Astrocyte of the spinal cord (primary cell): ENCODE results near the gene AP1G1.

ENCODE experiments used
- DNase-seq: peaks from one replicate; pipeline ENCODE4 v3.0.0; 2011; ENCODE audit warnings: low read depth, low spot score
- H3K4me3 ChIP-seq: 2 replicates; pipeline ENCODE4 v1.5.1; 2011; ENCODE audit warnings: low read depth, mild to moderate bottlenecking, low read length, moderate library complexity
- CTCF ChIP-seq: IDR thresholded peaks from 2 replicates; pipeline ENCODE4 v1.5.1; 2012; ENCODE audit warnings: low read depth, mild to moderate bottlenecking, low read length, inconsistent platforms
- in situ Hi-C: cut with HindIII; loops from 2 replicates; pipeline ENCODE4 v1.10.0; 2017; ENCODE audit warnings: low sequenced_read_pairs

Gene AP1G1

GRCh38 chr16:71726476-71727315 is 81.9 kb downstream of the AP1G1 start:
- DNase-seq: no peak
- in situ Hi-C loops: no loop called here
- H3K4me3 ChIP-seq: no peak overlapping the region
- TF ChIP-seq CTCF: no peak

GRCh38 chr16:71724320-71724751 is 84.3 kb downstream of the AP1G1 start, which contains the start of gene PHLPP2:
Gene PHLPP2, minus strand, starts transcription at chr16:71724701. Its CDS starts 9,906 bp downstream, at chr16:71714795.
- no peak for TF ChIP-seq CTCF
- in situ Hi-C loops: no loop called here
- DNase-seq: no peak
- peak within 1 kb of the TSS; percentile 76 for H3K4me3 ChIP-seq

GRCh38 chr16:71723537-71724319 is 84.9 kb downstream of the AP1G1 start:
- H3K4me3 ChIP-seq: peak overlapping the region; percentile 76
- DNase-seq: peak; percentile 47
- in situ Hi-C loops: no loop called here
- TF ChIP-seq CTCF: no peak

DNA sequence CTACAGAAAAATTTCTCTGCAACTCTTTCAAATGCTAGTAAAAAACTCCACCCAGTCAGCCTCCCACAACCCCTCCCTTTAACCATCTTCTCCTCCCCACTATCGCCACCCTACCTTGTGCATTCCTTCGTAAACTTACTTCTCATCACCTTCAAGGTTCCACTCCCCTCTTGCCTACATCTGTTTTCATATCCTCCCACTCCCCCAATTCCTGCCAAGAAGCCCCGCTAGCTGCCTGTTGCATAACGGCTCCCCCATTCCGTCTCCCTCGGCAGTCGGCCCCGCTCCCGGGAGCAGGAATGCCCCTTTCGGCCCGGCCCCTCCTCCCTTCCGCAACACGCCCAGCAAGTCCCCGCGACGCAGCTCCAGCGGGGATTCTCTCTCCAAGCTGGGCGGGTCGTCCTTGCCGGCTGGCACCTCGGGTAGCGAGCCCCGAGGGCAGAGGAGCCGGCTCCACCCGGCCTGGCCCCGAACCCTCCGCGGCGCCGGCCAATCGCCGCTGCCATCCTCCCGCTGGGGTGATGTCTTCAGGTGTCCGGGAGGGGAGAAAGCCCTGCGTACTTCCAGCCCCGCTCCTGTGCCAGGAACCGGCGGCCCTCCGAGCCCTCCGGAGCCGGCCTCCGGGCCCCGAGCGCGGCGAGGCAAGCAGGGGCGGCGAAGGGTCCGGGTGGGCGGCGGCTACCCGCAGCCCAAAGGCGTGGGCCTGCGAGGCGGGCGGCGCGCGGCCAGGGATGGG is 85.7 kb downstream of the AP1G1 start:
- in situ Hi-C loops: no loop called here
- H3K4me3 ChIP-seq: peak overlapping the region; percentile 76
- DNase-seq: peak; percentile 65
- no peak for TF ChIP-seq CTCF

DNA sequence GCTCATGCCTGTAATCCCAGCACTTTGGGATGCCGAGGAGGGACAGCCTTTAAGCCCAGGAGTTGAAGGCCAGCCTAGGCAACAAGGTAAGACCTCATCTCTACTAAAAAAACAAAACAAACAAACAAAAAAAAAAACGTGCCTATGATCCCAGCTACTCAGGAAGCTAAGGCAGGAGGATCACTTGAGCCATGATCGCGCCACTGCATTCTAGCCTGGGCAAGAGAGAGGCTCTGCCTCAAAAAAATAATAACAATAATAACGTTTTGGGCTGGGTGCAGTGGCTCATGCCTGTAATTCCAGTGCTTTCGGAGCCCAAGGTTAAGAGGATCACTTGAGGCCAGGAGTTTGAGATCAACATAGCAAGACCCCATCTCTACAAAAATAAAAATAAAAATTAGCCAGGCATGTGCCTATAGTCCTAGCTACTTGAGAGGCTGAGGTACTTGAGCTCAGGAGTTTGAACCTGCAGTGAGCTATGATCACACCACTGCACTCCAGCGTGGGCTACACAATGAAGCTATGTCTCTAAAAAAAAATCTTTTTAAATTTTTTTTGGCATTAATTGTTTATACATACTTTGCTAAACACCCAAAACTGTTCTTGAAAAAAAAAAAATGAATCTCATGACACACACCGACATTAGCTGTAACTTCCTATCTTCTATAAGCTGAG is 87.4 kb downstream of the AP1G1 start:
- TF ChIP-seq CTCF: no peak
- in situ Hi-C loops: no loop called here
- no peak overlapping the region for H3K4me3 ChIP-seq
- DNase-seq: no peak

- in situ Hi-C loops: no loop called here
- no peak for TF ChIP-seq CTCF
- DNase-seq: no peak
- no peak overlapping the region for H3K4me3 ChIP-seq
These were observed 96.1 kb downstream of the AP1G1 start for GRCh38 chr16:71712501-71712900.
